Uterus (tissue), 4 donors: Measurements from ENCODE around the gene ERC2. TPM values are rescaled to one million over a fixed set of nuclear protein-coding genes. Genes with fewer than 3 reads are reported as not detected.
A peak's percentile ranks its signal among the peaks of the same experiment; 100 is the strongest.

Experiments
- DNase-seq, 2 donors: peaks; one replicate each; pipeline ENCODE4 v3.0.0-alpha.2; 2019 to 2020
- H3K27ac ChIP-seq, 2 donors: fragments of 200-600 bp; sonication (generic); 1 replicate in 1 of 2; 2 replicates in 1 of 2; pipeline ENCODE4 v1.5.1; 2016 to 2018
- H3K27me3 ChIP-seq, 2 donors: fragments of 200-600 bp; sonication (generic); one replicate each; pipeline ENCODE4 v1.5.1; 2018 to 2019; ENCODE audit warnings: control low read depth in 1 of 2
- H3K36me3 ChIP-seq, 2 donors: fragments of 200-600 bp; sonication (generic); one replicate each; pipeline ENCODE4 v1.5.1; 2019; ENCODE audit warnings: control low read depth in 1 of 2
- H3K4me1 ChIP-seq, 2 donors: fragments of 200-600 bp; sonication (generic); one replicate each; pipeline ENCODE4 v1.5.1; 2018 to 2019; ENCODE audit warnings: control low read depth in 1 of 2
- H3K4me3 ChIP-seq, 2 donors: fragments of 200-600 bp; sonication (generic); 1 replicate in 1 of 2; 2 replicates in 1 of 2; pipeline ENCODE4 v1.5.1; 2018 to 2019; ENCODE audit warnings: mild to moderate bottlenecking in 1 of 2
- H3K9me3 ChIP-seq, 2 donors: fragments of 200-600 bp; sonication (generic); one replicate each; pipeline ENCODE4 v1.5.1; 2019; ENCODE audit warnings: control low read depth in 1 of 2
- CTCF ChIP-seq, 4 experiments: fragments of 200-600 bp in 2 of 4; fragments of 450-650 bp in 2 of 4; sonication (generic) in 2 of 4; IDR thresholded peaks; one replicate each; pipeline ENCODE4 v1.5.1; 2016 to 2019; ENCODE audit warnings: antibody characterized with exemption in 4 of 4, mild to moderate bottlenecking in 2 of 4, moderate library complexity in 1 of 4
- POLR2A ChIP-seq, 2 donors: fragments of 450-650 bp; IDR thresholded peaks; one replicate each; pipeline ENCODE4 v1.6.1; 2016; ENCODE audit warnings: antibody characterized with exemption in 2 of 2, mild to moderate bottlenecking in 1 of 2, moderate library complexity in 1 of 2
- intact Hi-C: fragments of 100-400 bp; cut with DNase I; formaldehyde crosslinking; loops from one replicate; pipeline ENCODE4 v1.15.1; 2023; ENCODE audit warnings: low total_unique reads
- total RNA-seq, 4 donors: library from RNA; depleted of rRNA in 3 of 4; stranded (reverse); fragments of >200 nt in 3 of 4; gene quantifications; one replicate each; pipeline versions ENCODE4 v1.1.0 to v1.2.4, GENCODE V29; 2014 to 2023
- donor health status: DM: yes; HTN: yes; CAD: no.

Gene ERC2
- total RNA-seq, 4 donors from 2014 or later, result 1.7 to 5.5 TPM; not detected in 2

- Histone ChIP-seq H3K27ac (no peak overlapping the region), H3K36me3 (no peaks in the 10 kb centered on the region), H3K9me3 (no peaks in the 10 kb centered on the region), H3K27me3 (no peaks in the 10 kb centered on the region), H3K4me1 (peaks cover 0 to 5% of the 10 kb centered on the region in 2 donors), H3K4me3 (no peak overlapping the region)
- intact Hi-C loops, result no loop called here
- TF ChIP-seq POLR2A (IDR thresholded peaks at IDR 0.05), result no peak
- TF ChIP-seq CTCF (IDR thresholded peaks at IDR 0.05), result no peak
- no peak for DNase-seq
Observed at GRCh38 chr3:56471771-56472170, 3.5 kb upstream of the ERC2 start.

DNA sequence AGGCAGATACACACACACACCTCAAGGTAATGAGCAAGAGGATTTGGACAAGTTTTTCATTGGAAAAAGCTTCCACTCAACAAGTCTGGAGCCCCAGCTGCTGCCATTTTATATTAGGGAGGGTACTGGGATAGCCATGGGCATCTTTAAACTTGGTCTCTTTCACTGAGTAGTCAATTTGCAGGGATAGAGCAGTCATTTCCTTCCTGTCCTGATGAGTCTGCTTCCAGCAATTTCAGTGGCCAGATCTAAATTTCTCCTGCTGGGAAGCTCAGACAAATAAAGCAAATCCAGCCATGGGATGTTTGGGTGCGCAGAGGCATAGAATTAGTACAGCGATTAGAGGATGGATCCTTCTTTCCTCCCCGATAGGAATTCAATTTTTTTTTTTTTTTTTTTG, 874 bp upstream of the ERC2 start:
- TF ChIP-seq POLR2A (IDR thresholded peaks at IDR 0.05) (no peak), CTCF (IDR thresholded peaks at IDR 0.05) (no peak)
- DNase-seq, result no peak

DNA sequence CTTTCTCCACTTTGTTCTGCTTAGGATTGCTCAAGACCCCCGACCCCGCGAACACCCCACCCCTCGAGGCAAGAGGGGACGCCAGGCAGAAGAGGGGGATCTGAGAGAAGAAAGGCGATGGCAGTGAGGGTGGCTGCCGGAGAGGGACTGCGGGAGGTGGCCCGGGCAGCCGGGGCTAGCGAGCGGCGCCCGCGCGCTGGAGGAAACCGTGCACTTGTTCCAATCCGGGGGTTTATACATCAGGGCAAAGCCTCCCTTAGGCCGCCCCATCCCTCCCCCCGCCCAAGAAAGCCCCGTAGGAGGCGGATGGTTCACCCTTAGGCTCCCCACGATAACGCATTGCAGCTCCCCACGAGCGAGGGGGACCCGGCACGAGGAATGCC, 475 bp downstream of the ERC2 start:
- no peak overlapping the region for H3K27ac ChIP-seq
- intact Hi-C loops, result no loop called here
- no peaks in the 10 kb centered on the region for H3K36me3 ChIP-seq
- TF ChIP-seq POLR2A (IDR thresholded peaks at IDR 0.05) (no peak), CTCF (IDR thresholded peaks at IDR 0.05) (no peak)
- peaks cover 0 to 5% of the 10 kb centered on the region in 2 donors for H3K4me1 ChIP-seq
- peak overlapping the region; percentile 28 to 36 for H3K4me3 ChIP-seq
- H3K9me3 ChIP-seq, result no peaks in the 10 kb centered on the region
- H3K27me3 ChIP-seq, result no peaks in the 10 kb centered on the region
- no peak for DNase-seq

More for the DNA sequence above, 874 bp upstream of the ERC2 start:
- Histone ChIP-seq H3K27ac (no peak overlapping the region), H3K36me3 (no peaks in the 10 kb centered on the region), H3K27me3 (no peaks in the 10 kb centered on the region), H3K4me3 (no peak overlapping the region), H3K9me3 (no peaks in the 10 kb centered on the region), H3K4me1 (peaks cover 0 to 5% of the 10 kb centered on the region in 2 donors)
- intact Hi-C loops, result no loop called here

- TF ChIP-seq CTCF (IDR thresholded peaks at IDR 0.05), result no peak
- Histone ChIP-seq H3K4me1 (peaks cover 0 to 5% of the 10 kb centered on the region in 2 donors), H3K27ac (no peak overlapping the region), H3K9me3 (no peaks in the 10 kb centered on the region), H3K27me3 (no peaks in the 10 kb centered on the region), H3K36me3 (no peaks in the 10 kb centered on the region), H3K4me3 (peak overlapping the region in 1 of 2 donors; percentile 36)
- peak; percentile 25 to 28 for DNase-seq
- intact Hi-C loops, result no loop called here
Observed at GRCh38 chr3:56467108-56467507, 1.2 kb downstream of the ERC2 start.

- DNase-seq, result no peak
- Histone ChIP-seq H3K36me3 (no peaks in the 10 kb centered on the region), H3K4me3 (no peak overlapping the region), H3K9me3 (no peaks in the 10 kb centered on the region), H3K4me1 (no peaks in the 10 kb centered on the region), H3K27me3 (no peaks in the 10 kb centered on the region), H3K27ac (no peak overlapping the region)
- intact Hi-C loops, result no loop called here
- TF ChIP-seq CTCF (IDR thresholded peaks at IDR 0.05) (no peak), POLR2A (IDR thresholded peaks at IDR 0.05) (no peak)
Observed at GRCh38 chr3:56459719-56460118, 8.5 kb downstream of the ERC2 start.
